ENCODE measurements around the gene OPRM1.

The OPRM1 gene

DNA sequence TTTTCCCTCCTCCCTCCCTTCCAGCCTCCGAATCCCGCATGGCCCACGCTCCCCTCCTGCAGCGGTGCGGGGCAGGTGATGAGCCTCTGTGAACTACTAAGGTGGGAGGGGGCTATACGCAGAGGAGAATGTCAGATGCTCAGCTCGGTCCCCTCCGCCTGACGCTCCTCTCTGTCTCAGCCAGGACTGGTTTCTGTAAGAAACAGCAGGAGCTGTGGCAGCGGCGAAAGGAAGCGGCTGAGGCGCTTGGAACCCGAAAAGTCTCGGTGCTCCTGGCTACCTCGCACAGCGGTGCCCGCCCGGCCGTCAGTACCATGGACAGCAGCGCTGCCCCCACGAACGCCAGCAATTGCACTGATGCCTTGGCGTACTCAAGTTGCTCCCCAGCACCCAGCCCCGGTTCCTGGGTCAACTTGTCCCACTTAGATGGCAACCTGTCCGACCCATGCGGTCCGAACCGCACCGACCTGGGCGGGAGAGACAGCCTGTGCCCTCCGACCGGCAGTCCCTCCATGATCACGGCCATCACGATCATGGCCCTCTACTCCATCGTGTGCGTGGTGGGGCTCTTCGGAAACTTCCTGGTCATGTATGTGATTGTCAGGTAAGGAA lies at the start of gene OPRM1:
Gene OPRM1, plus strand, starts transcription at position 10 of the 612 bp plus-strand sequence. Its CDS starts 305 bp downstream, at position 315.
- no peaks in the 10 kb centered on the region for H3K4me1 Mint-ChIP-seq (ENCODE audit: low read depth)
- no peaks in the 10 kb centered on the region for H3K36me3 Mint-ChIP-seq
- peaks cover 26% of the 10 kb centered on the region for H3K27me3 Mint-ChIP-seq

DNA sequence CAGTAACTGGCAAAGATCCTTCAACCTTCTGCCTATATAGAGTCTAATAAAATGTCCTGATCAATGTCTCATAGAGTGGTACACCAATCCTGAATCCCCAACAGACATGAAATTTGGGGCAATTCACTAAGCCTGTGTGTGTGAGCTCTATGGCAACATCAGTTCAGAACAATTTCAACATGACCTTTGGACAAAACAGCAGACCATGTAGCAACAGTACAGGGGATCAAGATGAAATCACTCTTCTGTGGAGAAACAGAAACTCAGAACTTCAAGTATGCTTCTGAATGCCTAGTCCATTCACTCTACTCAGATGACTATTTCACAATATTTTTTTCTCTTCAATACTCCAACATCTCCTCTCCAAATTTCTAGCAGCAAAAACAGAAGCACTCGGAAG lies 49.1 kb upstream of the OPRM1 start:
- Mint-ChIP-seq H3K9me3 (ENCODE audit: low read depth) (no peaks in the 10 kb centered on the region), H3K27me3 (peaks cover 1% of the 10 kb centered on the region), H3K27ac (no peak overlapping the region), H3K4me3 (no peak overlapping the region), H3K36me3 (no peaks in the 10 kb centered on the region), H3K4me1 (ENCODE audit: low read depth) (no peaks in the 10 kb centered on the region)

More for the DNA sequence above, at the start of gene OPRM1:
- Mint-ChIP-seq H3K9me3 (ENCODE audit: low read depth) (peaks cover 7% of the 10 kb centered on the region), H3K27ac (no peak within 1 kb of the TSS), H3K4me3 (no peak within 1 kb of the TSS)

DNA sequence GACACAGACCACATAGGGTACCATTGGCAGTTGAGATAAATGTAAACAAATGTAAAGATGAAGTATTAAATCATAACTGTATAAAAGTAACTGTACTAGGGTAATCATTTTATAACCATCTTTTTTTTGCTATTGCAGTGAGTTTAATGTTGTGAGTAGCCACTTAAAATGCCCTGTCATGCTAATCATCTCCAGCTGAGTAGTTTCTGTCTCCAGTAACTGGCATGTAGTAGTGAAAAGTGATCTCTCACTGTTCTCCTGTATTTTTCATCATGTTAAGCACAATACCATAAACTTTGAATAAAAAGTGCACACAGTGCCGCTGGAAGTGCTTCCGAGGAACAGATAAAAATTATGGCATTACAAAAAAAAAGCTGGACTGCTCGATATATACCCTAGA lies 45.0 kb upstream of the OPRM1 start:
- H3K4me3 Mint-ChIP-seq: no peak overlapping the region
- no peak overlapping the region for H3K27ac Mint-ChIP-seq
- no peaks in the 10 kb centered on the region for H3K9me3 Mint-ChIP-seq (ENCODE audit: low read depth)
- H3K4me1 Mint-ChIP-seq (ENCODE audit: low read depth): no peaks in the 10 kb centered on the region
- no peaks in the 10 kb centered on the region for H3K36me3 Mint-ChIP-seq
- H3K27me3 Mint-ChIP-seq: peaks cover 2% of the 10 kb centered on the region

DNA sequence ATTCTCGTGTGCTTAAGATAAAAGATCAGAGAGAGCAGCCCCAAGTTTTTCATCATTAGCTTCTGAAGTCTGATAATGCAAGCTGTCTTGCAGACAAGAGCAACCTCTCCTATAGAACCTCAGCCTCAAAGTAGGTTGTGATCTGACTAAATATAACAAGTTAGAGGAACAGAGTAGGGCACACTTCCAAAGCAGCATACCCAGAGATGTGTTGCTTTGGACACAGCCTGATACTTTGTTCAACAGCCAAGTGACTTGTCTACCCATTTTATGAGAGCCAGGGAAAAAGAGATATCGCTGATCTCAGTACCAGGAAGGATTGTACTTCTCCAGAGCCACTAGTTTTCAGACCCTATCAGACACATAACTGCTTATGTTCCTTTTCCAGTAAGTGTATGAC lies 44.2 kb upstream of the OPRM1 start:
- peaks cover 5% of the 10 kb centered on the region for H3K27me3 Mint-ChIP-seq
- H3K4me3 Mint-ChIP-seq: no peak overlapping the region

DNA sequence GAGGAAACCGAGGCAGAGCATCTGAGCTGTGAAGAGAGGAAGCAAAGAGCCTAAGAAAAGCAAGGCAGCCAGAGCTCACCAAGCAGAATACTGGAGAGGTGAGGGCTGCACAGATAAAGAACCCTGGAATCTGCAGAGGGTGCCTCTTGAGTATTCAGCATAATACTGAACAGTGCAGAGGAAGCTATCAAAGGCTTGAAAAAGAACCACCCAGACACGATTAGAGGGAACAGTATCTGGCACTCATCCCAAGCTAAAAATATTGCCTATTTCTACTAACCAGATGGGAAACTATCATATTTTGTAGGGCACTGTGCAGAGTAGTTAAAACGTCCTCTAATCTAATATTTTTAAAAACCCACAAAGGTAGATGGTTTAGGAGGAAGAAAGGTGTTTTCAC lies 41.8 kb upstream of the OPRM1 start:
- no peak overlapping the region for H3K27ac Mint-ChIP-seq
- peaks cover 10% of the 10 kb centered on the region for H3K27me3 Mint-ChIP-seq
- H3K4me3 Mint-ChIP-seq: no peak overlapping the region
- H3K9me3 Mint-ChIP-seq (ENCODE audit: low read depth): no peaks in the 10 kb centered on the region
- H3K4me1 Mint-ChIP-seq (ENCODE audit: low read depth): no peaks in the 10 kb centered on the region
- H3K36me3 Mint-ChIP-seq: no peaks in the 10 kb centered on the region

More for the DNA sequence above, 44.2 kb upstream of the OPRM1 start:
- H3K4me1 Mint-ChIP-seq (ENCODE audit: low read depth): no peaks in the 10 kb centered on the region
- no peak overlapping the region for H3K27ac Mint-ChIP-seq
- H3K9me3 Mint-ChIP-seq (ENCODE audit: low read depth): no peaks in the 10 kb centered on the region
- H3K36me3 Mint-ChIP-seq: no peaks in the 10 kb centered on the region

DNA sequence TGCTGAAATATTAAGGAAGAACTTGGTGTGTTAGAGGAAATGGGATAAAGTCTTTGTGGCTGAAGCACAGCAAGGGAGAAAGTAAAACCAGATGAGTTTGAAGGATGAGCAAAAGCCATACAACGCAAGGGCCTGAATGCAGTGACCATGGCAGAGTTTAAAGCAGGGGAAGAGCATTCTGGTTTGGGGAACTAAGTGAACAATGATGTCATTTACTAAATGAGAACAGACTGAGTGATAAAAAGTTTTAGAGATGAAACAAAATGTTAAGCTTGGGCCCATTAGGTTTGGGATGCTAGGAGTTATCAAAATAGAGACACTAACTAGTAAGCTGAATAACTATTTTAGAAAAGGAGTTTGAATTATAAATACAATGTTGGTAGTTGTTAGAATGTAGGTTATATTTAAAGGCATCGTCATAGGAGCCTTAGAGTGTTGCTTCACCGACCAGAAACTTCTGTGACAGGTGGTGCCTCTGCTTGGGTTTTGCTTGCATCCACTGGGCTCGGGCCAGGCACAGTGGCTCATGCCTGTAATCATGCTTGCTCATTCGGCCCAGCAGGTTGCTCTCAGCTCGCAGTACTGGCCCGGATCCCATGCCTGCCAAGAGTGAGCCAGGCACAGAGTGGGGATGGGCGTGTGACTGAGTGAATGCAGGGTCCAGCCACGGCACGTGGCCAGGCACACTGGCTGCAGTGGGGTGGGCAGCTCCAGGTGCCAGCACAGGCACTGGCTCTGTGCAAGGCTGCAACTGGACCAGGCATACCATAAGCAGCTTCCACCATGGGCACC lies 37.4 kb upstream of the OPRM1 start:
- Mint-ChIP-seq H3K4me1 (ENCODE audit: low read depth) (no peaks in the 10 kb centered on the region), H3K27me3 (peaks cover 10% of the 10 kb centered on the region), H3K9me3 (ENCODE audit: low read depth) (peaks cover 2% of the 10 kb centered on the region), H3K36me3 (no peaks in the 10 kb centered on the region), H3K4me3 (no peak overlapping the region), H3K27ac (no peak overlapping the region)

DNA sequence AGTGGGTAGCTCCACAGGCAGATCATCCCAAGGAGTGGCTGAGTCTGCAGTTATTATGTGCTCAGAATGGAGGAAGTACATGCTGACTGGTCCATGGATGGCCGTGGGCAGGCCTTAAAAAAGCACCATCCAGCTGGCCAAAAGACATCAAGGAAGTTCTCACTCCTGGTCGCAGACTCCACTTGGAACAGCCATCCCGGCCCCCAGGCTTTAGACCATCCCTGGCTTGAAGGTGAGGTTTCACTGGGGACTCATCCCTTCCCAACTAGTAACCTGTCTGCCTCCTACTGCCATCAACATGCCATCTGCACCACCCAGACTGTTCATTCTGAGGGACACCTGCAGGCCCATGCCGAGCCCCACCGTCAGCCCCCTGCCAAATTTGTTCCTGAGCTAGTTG lies 36.1 kb upstream of the OPRM1 start:
- Mint-ChIP-seq H3K27me3 (peaks cover 10% of the 10 kb centered on the region), H3K4me1 (ENCODE audit: low read depth) (no peaks in the 10 kb centered on the region), H3K9me3 (ENCODE audit: low read depth) (peaks cover 5% of the 10 kb centered on the region), H3K27ac (no peak overlapping the region), H3K4me3 (no peak overlapping the region), H3K36me3 (no peaks in the 10 kb centered on the region)

DNA sequence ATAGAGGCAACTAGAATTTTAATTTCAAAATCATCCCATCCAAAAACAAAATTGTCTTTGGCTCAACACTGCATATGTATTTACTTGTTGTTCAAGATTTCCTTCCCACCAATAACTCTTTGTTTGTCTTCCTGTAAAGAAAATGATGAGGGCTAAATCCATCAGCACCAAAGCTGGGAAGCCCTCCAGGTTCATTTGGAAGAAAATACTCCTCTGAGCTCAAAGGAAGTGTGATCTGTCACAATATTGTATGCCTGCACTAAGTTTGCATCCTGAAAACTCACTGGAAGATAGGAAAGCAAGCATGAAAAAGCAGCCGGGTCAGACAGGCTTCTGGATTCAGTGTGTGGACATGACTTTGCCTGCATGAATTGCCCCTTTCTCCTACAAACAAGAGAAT lies 28.7 kb upstream of the OPRM1 start:
- H3K27ac Mint-ChIP-seq: no peak overlapping the region
- no peaks in the 10 kb centered on the region for H3K4me1 Mint-ChIP-seq (ENCODE audit: low read depth)
- peaks cover 5% of the 10 kb centered on the region for H3K9me3 Mint-ChIP-seq (ENCODE audit: low read depth)
- no peaks in the 10 kb centered on the region for H3K27me3 Mint-ChIP-seq
- H3K36me3 Mint-ChIP-seq: no peaks in the 10 kb centered on the region
- H3K4me3 Mint-ChIP-seq: no peak overlapping the region

DNA sequence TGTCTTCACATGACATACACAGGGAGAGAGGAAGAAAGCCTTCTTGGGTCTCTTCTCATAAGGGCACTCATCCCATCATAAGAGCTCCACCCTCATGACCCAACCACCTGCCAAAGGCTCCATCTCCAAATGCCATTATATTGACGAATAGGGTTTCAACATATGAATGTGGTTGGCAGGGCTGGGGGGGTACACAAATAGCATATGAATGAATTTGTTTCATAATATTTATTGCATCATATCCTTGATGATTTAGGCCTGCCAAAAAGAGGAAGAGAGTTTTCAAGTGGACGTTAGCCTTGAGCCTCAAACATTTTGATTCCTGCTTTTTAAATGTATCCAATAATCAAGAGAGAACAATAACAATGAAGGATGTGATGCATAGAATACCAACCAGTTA lies 26.2 kb upstream of the OPRM1 start:
- Mint-ChIP-seq H3K27me3 (no peaks in the 10 kb centered on the region), H3K9me3 (ENCODE audit: low read depth) (no peaks in the 10 kb centered on the region), H3K36me3 (no peaks in the 10 kb centered on the region), H3K27ac (no peak overlapping the region), H3K4me3 (no peak overlapping the region), H3K4me1 (ENCODE audit: low read depth) (no peaks in the 10 kb centered on the region)

DNA sequence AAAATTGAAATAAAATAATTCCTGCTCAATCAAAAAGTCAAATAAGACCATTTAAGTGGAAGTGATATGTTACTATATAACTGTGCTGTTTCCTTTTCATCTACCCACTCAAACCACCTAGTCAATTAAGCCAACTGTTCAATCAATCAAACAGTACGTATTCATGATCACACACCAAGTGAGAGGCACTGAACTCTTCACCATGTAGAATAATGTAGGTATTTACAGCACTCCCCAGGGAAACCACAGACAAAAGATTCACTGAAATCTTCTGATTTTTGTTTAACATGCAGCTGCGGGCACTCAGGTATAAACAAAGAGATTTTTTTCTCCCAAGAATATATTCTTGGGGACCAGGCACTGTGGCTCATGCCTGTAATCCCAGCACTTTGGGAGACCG lies 21.3 kb upstream of the OPRM1 start:
- Mint-ChIP-seq H3K27me3 (no peaks in the 10 kb centered on the region), H3K4me3 (no peak overlapping the region), H3K36me3 (no peaks in the 10 kb centered on the region), H3K9me3 (ENCODE audit: low read depth) (peaks cover 4% of the 10 kb centered on the region), H3K4me1 (ENCODE audit: low read depth) (no peaks in the 10 kb centered on the region), H3K27ac (no peak overlapping the region)

DNA sequence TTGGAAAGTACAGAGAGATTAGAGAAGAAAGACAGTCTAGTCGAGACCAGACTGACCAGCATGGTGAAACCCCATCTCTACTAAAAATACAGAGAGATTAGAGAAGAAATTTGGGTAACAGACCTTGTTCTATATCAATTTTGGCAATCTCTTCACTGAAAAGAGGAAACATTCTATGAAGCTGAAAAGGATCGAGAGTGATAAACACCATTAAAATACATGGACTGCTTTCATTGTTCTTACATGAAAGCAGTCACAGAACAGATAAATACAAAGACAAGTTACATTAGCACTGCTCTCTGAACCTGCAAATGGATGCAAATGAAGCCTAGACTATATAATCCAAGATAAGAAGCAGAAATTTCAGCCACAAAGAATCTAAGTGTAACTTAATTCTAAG lies 8.4 kb upstream of the OPRM1 start:
- Mint-ChIP-seq H3K4me3 (no peak overlapping the region), H3K27ac (no peak overlapping the region), H3K27me3 (peaks cover 9% of the 10 kb centered on the region), H3K36me3 (no peaks in the 10 kb centered on the region), H3K9me3 (ENCODE audit: low read depth) (no peaks in the 10 kb centered on the region), H3K4me1 (ENCODE audit: low read depth) (no peaks in the 10 kb centered on the region)

DNA sequence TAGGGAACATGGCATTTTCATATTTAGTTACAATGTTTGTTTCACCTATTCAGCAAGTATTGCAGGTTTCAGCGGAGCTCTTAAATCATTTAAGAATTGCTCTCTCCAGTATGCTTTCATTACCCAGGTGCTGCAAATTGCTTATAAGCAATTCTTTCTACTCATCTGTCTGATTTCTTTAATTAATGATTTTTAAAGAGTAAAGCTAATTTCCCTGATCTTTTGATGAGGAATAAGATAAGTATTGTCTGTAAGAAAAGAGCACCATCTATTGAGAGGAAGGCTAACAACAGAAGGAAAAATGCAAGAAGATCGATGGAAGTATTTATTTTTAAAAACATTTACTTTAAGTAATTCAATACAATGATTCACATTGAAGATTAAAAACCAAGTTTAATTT lies 2.0 kb downstream of the OPRM1 start:
- Mint-ChIP-seq H3K9me3 (ENCODE audit: low read depth) (peaks cover 7% of the 10 kb centered on the region), H3K4me3 (no peak overlapping the region), H3K27ac (no peak overlapping the region), H3K36me3 (no peaks in the 10 kb centered on the region), H3K27me3 (peaks cover 29% of the 10 kb centered on the region), H3K4me1 (ENCODE audit: low read depth) (no peaks in the 10 kb centered on the region)

DNA sequence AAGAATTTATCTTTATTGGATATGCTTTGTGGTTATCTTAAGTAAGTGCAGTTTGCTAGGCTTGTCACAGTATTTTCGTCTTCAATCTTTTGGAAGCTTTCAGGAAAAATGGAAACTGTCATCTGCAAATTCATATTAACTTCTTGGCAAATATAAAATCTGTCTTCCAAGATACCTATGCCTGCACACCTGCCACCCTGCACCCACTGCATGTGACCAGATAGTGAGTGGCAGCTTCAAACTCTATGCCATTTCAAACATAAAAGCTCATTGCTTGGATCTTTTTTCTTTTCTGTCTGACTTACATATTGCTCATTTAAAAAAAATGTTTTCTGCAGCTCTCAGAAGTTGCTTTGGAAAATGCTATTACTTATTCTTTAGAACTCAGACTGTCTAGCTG lies 14.1 kb downstream of the OPRM1 start:
- Mint-ChIP-seq H3K4me1 (ENCODE audit: low read depth) (no peaks in the 10 kb centered on the region), H3K27me3 (peaks cover 6% of the 10 kb centered on the region), H3K27ac (no peak overlapping the region), H3K36me3 (no peaks in the 10 kb centered on the region), H3K4me3 (no peak overlapping the region), H3K9me3 (ENCODE audit: low read depth) (peaks cover 3% of the 10 kb centered on the region)

DNA sequence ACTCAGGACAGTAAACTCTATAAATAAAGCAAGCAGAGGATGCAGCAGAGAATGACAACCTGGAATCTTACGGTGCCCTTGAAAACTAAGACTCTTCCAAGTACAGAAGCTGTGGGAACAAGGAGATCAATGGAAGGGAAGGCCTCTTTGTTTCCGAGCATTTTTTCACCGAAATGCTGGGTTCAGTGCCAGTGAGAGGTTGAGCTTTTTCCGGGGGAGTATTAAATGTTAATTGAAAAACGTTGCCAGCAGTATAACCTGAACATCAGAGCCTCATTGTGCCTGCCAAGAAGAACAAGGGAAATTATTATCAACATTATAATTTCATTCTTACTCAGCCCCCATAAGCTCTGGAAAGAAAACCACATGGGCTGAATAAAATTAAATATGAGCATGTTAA lies 17.5 kb downstream of the OPRM1 start:
- Mint-ChIP-seq H3K36me3 (no peaks in the 10 kb centered on the region), H3K27me3 (peaks cover 4% of the 10 kb centered on the region), H3K27ac (no peak overlapping the region), H3K4me1 (ENCODE audit: low read depth) (no peaks in the 10 kb centered on the region), H3K4me3 (no peak overlapping the region), H3K9me3 (ENCODE audit: low read depth) (peaks cover 5% of the 10 kb centered on the region)

DNA sequence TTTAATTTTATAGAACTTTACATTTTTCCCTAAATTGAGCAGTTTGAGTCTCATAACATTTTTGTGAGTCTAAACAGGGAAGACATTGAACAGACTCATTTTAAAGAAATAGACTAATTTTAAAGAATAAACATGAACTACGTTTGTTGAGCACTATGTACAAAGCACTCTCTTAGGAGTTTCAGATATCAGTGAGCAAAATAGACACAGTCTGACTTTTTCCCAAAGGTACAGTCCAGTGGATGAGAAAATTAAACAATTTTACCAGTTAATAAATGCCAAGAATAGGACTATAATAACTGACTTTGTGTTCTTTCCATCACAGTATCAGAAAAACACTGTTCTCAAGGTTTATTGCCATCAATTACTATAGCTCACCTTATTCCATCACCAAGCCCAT lies 18.1 kb downstream of the OPRM1 start:
- H3K4me3 Mint-ChIP-seq: no peak overlapping the region
- no peaks in the 10 kb centered on the region for H3K4me1 Mint-ChIP-seq (ENCODE audit: low read depth)
- H3K27ac Mint-ChIP-seq: no peak overlapping the region
- no peaks in the 10 kb centered on the region for H3K36me3 Mint-ChIP-seq
- H3K27me3 Mint-ChIP-seq: peaks cover 4% of the 10 kb centered on the region
- H3K9me3 Mint-ChIP-seq (ENCODE audit: low read depth): peaks cover 5% of the 10 kb centered on the region

Data from activated naive CD8-positive, alpha-beta T cell (primary cell).